ENCODE results near the gene CD81. TPM values are rescaled to one million over a fixed set of nuclear protein-coding genes. Genes with fewer than 3 reads are reported as not detected.
"Not testable (repeated sequence)": the region's sequence is repeated elsewhere in the genome, so short reads cannot be mapped to it uniquely, and the experiment has no call there.

CD81 gene
- total RNA-seq, 1 experiment from 2014 or later: 416 TPM

DNA sequence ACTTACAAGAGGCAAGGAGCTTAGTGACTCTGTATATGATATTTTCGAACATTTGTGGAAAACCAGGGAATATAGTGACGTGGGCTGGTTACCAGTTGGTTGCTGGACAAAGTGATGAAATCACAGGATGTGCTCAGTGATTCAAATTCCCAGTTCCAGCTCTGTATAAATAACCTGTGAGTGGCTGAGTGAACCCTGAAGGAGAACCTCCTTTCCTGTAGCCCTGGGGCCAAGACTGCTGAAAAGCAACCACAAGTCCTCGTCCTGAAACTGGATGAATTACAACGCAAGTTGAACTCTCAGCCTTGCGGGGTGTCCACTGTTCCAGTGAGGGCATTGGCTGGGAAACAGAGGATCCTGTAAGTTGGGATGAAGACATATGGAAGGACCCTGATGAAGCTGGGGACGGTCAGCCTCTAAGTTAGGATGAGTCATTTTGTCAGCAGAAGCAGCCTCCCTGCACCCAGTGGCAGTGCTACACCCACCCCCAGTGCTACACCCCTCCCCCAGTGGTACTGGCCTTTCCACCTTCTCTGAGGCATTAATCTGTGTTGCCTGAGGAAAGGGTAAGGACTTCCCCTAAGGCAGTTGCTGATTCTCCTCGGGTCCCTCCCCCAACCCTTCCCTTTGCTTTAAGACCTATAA is 22.0 kb upstream of the CD81 start:
- Histone ChIP-seq H3K4me3 (ENCODE audit: low read depth in 2 of 2, low read length in 2 of 2) (no peak overlapping the region), H3K27ac (ENCODE audit: low read length) (no peak overlapping the region), H3K4me1 (ENCODE audit: control insufficient read depth, insufficient read depth, low read length) (no peaks in the 10 kb centered on the region), H3K27me3 (ENCODE audit: control insufficient read depth, insufficient read depth, low read length) (peaks cover 4% of the 10 kb centered on the region), H3K36me3 (ENCODE audit: control insufficient read depth, insufficient read depth, low read length) (no peaks in the 10 kb centered on the region), H3K9me3 (ENCODE audit: control insufficient read depth, insufficient read depth, low read depth, low read length) (no peaks in the 10 kb centered on the region)
- ChIA-PET CTCF (no interaction called here), POLR2A (no interaction called here)
- DNase-seq (ENCODE audit: low read depth, low spot score) (no peak), ATAC-seq (no peak)
- TF ChIP-seq SIN3A (IDR thresholded peaks at IDR 0.05; ENCODE audit: borderline replicate concordance, insufficient read depth, low read depth, low read length) (no peak), TCF7L2 (IDR thresholded peaks at IDR 0.05; ENCODE audit: low read depth, low read length) (no peak), POLR2AphosphoS5 (IDR thresholded peaks at IDR 0.05; ENCODE audit: low read depth, low read length) (no peak), REST (IDR thresholded peaks at IDR 0.05; ENCODE audit: insufficient read depth in 1 of 2, low read depth in 2 of 2, low read length in 1 of 2) (no peak)
- TF ChIP-seq, protein P1, sequence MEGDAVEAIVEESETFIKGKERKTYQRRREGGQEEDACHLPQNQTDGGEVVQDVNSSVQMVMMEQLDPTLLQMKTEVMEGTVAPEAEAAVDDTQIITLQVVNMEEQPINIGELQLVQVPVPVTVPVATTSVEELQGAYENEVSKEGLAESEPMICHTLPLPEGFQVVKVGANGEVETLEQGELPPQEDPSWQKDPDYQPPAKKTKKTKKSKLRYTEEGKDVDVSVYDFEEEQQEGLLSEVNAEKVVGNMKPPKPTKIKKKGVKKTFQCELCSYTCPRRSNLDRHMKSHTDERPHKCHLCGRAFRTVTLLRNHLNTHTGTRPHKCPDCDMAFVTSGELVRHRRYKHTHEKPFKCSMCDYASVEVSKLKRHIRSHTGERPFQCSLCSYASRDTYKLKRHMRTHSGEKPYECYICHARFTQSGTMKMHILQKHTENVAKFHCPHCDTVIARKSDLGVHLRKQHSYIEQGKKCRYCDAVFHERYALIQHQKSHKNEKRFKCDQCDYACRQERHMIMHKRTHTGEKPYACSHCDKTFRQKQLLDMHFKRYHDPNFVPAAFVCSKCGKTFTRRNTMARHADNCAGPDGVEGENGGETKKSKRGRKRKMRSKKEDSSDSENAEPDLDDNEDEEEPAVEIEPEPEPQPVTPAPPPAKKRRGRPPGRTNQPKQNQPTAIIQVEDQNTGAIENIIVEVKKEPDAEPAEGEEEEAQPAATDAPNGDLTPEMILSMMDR (IDR thresholded peaks at IDR 0.05): no peak
- in situ Hi-C loops (cut with HindIII; ENCODE audit: low pct_unique_long_range_greater_than_20kb, low sequenced_read_pairs) (no loop called here), intact Hi-C loops (cut with micrococcal nuclease; ENCODE audit: unreplicated experiment) (no loop called here)
- BruUV-seq (replicated peaks): no TSS peak

DNA sequence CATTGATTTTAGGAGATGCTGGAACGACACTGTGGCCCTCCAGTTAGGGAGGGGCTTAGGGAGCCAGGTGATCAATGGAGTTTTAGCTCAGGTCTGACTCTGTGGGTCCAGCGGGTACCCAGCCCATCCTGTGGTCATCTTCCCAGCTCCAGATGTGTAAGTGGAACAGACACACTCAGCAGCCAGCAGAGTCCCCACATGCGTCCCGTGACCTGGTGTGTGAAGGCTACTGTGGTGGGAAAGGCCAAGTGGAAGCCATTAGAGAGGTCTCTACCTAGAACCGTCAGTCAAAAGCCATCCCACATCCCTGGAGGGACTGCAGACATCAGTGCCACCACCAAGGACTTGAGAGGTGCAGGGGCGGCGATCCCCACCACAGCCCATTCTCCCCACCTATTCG is 19.9 kb upstream of the CD81 start:
- DNase-seq (ENCODE audit: low read depth, low spot score) (no peak), ATAC-seq (no peak; the same call in 1 of the 2 replicates)
- no peak for TF ChIP-seq POLR2AphosphoS5 (IDR thresholded peaks at IDR 0.05; ENCODE audit: low read depth, low read length)
- no peak for TF ChIP-seq REST (IDR thresholded peaks at IDR 0.05; ENCODE audit: insufficient read depth in 1 of 2, low read depth in 2 of 2, low read length in 1 of 2)
- no peak for TF ChIP-seq TCF7L2 (IDR thresholded peaks at IDR 0.05; ENCODE audit: low read depth, low read length)
- TF ChIP-seq SIN3A (IDR thresholded peaks at IDR 0.05; ENCODE audit: borderline replicate concordance, insufficient read depth, low read depth, low read length): no peak
- TF ChIP-seq, protein P1 (IDR thresholded peaks at IDR 0.05): no peak
- Histone ChIP-seq H3K27ac (ENCODE audit: low read length) (no peak overlapping the region), H3K4me1 (ENCODE audit: control insufficient read depth, insufficient read depth, low read length) (no peaks in the 10 kb centered on the region), H3K9me3 (ENCODE audit: control insufficient read depth, insufficient read depth, low read depth, low read length) (no peaks in the 10 kb centered on the region), H3K27me3 (ENCODE audit: control insufficient read depth, insufficient read depth, low read length) (no peaks in the 10 kb centered on the region; the same call in 1 of the 2 replicates), H3K36me3 (ENCODE audit: control insufficient read depth, insufficient read depth, low read length) (no peaks in the 10 kb centered on the region), H3K4me3 (ENCODE audit: low read depth in 2 of 2, low read length in 2 of 2) (no peak overlapping the region)
- in situ Hi-C loops (cut with HindIII; ENCODE audit: low pct_unique_long_range_greater_than_20kb, low sequenced_read_pairs) (no loop called here), intact Hi-C loops (cut with micrococcal nuclease; ENCODE audit: unreplicated experiment) (no loop called here)
- CTCF ChIA-PET: no interaction called here
- BruUV-seq (replicated peaks): no TSS peak
- POLR2A ChIA-PET: no interaction called here

DNA sequence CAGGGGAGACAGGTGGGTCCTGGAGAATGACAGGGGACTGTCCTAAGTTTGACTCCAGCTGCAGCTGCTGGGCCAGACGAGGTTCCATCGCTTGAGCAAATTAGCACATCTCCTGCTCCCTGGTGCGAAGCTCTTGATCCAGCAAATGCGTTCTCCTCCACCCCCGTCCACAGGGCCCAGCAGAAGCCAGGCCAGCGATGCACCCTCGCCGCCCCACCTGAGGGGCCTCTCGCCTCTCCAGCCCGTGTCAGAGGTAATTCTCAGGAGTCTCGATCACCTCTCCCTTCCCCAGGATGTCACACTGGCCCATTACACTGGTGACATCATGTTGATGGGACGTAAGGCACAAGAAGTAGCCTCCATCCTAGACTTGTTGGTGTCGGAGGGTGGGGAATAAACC is 19.5 kb upstream of the CD81 start:
- intact Hi-C loops (cut with micrococcal nuclease; ENCODE audit: unreplicated experiment); DNase-seq (ENCODE audit: low read depth, low spot score); ATAC-seq; H3K27ac ChIP-seq (ENCODE audit: low read length); CTCF ChIA-PET; H3K4me3 ChIP-seq (ENCODE audit: low read depth in 2 of 2, low read length in 2 of 2); BruUV-seq (replicated peaks); H3K4me1 ChIP-seq (ENCODE audit: control insufficient read depth, insufficient read depth, low read length); in situ Hi-C loops (cut with HindIII; ENCODE audit: low pct_unique_long_range_greater_than_20kb, low sequenced_read_pairs); POLR2A ChIA-PET; H3K27me3 ChIP-seq (ENCODE audit: control insufficient read depth, insufficient read depth, low read length); H3K36me3 ChIP-seq (ENCODE audit: control insufficient read depth, insufficient read depth, low read length); H3K9me3 ChIP-seq (ENCODE audit: control insufficient read depth, insufficient read depth, low read depth, low read length): not testable (repeated sequence)
